Peyer's patch (tissue), 4 donors: ENCODE data around the gene PKNOX2.

Experiments
- CTCF ChIP-seq, 6 experiments: fragments of 450-650 bp in 4 of 6; fragments of 200-600 bp in 2 of 6; sonication (generic) in 1 of 6; IDR thresholded peaks; one replicate each; pipeline ENCODE4 v1.5.1; 2017 to 2019; ENCODE audit warnings: antibody characterized with exemption in 6 of 6, mild to moderate bottlenecking in 3 of 6, moderate library complexity in 1 of 6
- POLR2A ChIP-seq, 2 donors: fragments of 450-650 bp; IDR thresholded peaks; one replicate each; pipeline ENCODE4 v1.5.1; 2017; ENCODE audit warnings: antibody characterized with exemption in 2 of 2, mild to moderate bottlenecking in 2 of 2, moderate library complexity in 2 of 2

GRCh38 chr11:125463590-125464269 lies 299.2 kb downstream of the PKNOX2 start:
- TF ChIP-seq CTCF (IDR thresholded peaks at IDR 0.05) (no peak), POLR2A (IDR thresholded peaks at IDR 0.05) (no peak)
